ENCODE results near the gene ACSF3. TPM values are rescaled to one million over a fixed set of nuclear protein-coding genes. Genes with fewer than 3 reads are reported as not detected.

ACSF3 gene
- total RNA-seq, 2 donors from 2014 or later, result 24.1 to 41.7 TPM

DNA sequence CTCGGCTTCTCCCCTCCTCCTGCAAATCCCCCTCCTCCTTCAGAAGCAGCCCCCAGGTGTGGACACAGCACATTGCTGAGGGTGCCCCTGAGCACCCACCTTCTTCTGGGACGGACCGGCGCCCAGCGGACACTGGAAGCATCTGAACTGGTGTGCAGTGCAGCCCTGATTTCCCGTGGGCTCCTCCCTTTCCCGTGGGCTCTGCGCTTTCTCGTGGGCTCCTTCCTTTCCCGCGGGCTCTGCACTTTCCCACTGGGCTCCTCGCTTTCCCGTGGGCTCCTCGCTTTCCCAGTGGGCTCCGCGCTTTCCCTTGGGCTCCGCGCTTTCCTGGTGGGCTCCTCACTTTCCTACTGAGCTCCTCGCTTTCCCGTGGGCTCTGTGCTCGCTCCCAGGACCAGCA lies 32.6 kb upstream of the ACSF3 start:
- Histone ChIP-seq H3K9me3 (no peaks in the 10 kb centered on the region), H3K4me1 (ENCODE audit: control insufficient read depth in 1 of 2, low read depth in 2 of 2) (no peaks in the 10 kb centered on the region), H3K36me3 (no peaks in the 10 kb centered on the region), H3K4me3 (no peak overlapping the region), H3K27me3 (replicated peaks; ENCODE audit: insufficient read depth) (no peaks in the 10 kb centered on the region), H3K27ac (no peak overlapping the region)
- no peak for DNase-seq (ENCODE audit: low spot score)
- no peak for ATAC-seq (ENCODE audit: insufficient number of reproducible peaks, low FRiP score, low read depth)
- TF ChIP-seq, protein P1, sequence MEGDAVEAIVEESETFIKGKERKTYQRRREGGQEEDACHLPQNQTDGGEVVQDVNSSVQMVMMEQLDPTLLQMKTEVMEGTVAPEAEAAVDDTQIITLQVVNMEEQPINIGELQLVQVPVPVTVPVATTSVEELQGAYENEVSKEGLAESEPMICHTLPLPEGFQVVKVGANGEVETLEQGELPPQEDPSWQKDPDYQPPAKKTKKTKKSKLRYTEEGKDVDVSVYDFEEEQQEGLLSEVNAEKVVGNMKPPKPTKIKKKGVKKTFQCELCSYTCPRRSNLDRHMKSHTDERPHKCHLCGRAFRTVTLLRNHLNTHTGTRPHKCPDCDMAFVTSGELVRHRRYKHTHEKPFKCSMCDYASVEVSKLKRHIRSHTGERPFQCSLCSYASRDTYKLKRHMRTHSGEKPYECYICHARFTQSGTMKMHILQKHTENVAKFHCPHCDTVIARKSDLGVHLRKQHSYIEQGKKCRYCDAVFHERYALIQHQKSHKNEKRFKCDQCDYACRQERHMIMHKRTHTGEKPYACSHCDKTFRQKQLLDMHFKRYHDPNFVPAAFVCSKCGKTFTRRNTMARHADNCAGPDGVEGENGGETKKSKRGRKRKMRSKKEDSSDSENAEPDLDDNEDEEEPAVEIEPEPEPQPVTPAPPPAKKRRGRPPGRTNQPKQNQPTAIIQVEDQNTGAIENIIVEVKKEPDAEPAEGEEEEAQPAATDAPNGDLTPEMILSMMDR (IDR thresholded peaks at IDR 0.05), result no peak

DNA sequence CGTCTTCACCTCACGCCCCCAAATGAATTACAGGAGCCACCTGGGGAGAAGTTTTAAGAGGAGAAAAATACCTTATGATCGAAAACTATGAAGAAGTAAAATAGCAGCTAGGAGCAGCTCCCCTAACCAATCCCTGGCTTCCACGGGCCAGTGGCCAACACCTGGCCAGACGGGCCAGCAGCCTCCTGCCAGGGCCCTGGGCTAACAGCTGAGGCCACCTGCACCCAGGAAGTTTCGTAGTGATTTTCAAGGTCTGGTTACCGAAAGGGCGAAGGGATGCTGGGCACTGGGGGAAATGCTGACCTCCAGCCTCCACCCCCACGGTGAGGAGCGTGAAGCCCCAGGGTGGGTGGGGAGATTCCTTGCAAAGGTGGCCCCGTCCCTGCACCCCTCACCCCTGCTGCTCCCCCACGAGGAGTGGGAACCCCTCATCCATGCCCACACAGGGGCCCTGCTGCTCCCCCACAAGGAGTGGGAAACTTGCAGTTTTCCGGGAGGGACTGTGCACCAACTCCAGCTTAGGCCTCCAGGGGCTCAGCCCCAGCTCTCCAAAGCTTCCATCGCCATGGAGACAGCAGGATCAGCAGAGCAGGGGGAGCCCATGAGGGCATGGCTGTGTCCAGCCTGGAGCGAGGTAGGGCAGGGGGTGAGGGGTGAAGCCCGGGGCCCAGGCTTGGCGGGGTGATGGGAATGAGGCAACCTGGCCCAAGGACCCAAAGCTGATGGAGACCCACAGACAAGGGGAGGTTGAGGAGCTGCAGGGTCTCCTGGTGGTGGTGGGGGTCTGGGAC lies 31.9 kb upstream of the ACSF3 start:
- Histone ChIP-seq H3K36me3 (no peaks in the 10 kb centered on the region), H3K27me3 (replicated peaks; ENCODE audit: insufficient read depth) (no peaks in the 10 kb centered on the region), H3K9me3 (no peaks in the 10 kb centered on the region), H3K4me1 (ENCODE audit: control insufficient read depth in 1 of 2, low read depth in 2 of 2) (no peaks in the 10 kb centered on the region), H3K4me3 (no peak overlapping the region), H3K27ac (no peak overlapping the region)
- ATAC-seq (ENCODE audit: insufficient number of reproducible peaks, low FRiP score, low read depth), result no peak
- no peak for DNase-seq (ENCODE audit: low spot score)
- TF ChIP-seq, protein P1 (IDR thresholded peaks at IDR 0.05), result no peak

DNA sequence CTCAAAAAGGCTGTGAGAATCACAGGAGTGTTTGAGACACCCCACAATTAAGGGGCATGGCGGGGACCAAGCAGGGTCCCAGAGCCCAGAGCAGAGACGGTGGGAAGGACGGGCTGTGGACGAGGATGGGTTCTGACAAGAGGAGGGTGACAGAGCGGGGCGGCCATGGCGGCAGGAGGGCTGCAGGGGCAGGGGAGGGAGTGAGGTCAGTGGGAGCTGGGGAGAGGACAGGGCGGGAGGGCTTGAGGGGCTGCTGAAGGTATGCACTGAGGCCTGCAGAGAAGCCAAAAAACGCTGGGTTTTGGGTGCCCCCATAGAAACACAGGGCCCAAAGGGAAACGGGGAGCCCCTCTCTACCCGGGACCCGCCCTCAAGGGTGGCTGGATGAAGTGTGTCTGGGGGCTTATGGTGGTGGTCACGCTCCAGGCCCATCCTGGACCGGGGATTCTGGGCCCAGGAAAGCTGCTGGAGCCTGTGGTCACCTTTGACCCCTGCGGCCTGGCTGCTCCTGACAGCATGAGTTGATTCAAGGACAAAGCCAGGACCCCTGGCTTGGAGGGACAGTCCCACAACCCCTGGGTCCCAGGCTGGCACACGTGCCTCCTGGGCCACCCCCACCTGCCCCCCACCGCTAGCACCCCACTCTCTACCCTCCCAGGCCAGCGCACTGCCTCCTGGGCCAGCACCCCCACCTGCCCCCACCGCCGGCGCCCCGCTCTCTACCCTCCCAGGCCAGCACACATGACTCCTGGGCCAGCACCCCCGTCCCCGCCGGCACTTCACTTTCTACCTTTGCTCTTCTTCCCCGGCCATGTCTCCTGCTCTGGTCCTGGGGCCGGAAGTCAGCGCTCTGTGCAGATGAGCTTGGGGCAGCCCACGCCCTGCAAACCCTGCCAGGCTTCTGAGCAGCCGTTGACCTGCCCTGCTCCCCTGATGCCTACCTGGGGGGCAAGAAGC lies 31.0 kb upstream of the ACSF3 start:
- Histone ChIP-seq H3K9me3 (no peaks in the 10 kb centered on the region), H3K4me3 (no peak overlapping the region), H3K27me3 (replicated peaks; ENCODE audit: insufficient read depth) (no peaks in the 10 kb centered on the region), H3K36me3 (no peaks in the 10 kb centered on the region), H3K27ac (no peak overlapping the region), H3K4me1 (ENCODE audit: control insufficient read depth in 1 of 2, low read depth in 2 of 2) (no peaks in the 10 kb centered on the region)
- ATAC-seq (ENCODE audit: insufficient number of reproducible peaks, low FRiP score, low read depth), result no peak
- TF ChIP-seq, protein P1 (IDR thresholded peaks at IDR 0.05), result no peak
- no peak for DNase-seq (ENCODE audit: low spot score)

DNA sequence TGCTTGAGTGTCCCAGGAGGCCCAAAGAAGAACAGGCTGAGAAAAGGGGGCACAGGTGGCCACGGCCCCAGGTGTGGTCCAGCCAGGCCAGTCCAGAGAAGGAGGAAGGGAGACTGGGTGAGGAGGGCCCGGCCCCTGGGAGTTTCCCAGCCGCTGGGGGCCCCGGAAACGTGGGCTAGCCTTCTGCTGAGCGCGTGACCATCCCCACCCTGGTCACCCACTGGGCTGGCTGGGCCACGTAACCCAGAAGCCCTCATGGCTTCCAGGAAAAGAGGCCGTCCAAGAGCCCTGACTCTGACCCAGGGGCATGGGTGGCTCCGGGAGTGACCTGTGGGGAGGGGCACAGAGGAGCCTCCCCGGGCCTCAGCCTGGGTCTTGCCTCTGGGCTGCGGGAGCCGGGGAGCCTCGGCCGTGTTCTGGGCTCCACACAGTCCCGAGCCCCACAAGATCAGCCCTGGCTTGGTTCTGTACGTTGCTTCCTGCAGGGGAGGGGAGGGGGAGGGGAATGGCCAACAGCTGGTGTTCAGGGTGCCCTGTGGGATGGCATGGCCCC lies 29.8 kb upstream of the ACSF3 start:
- H3K36me3 ChIP-seq, result no peaks in the 10 kb centered on the region
- no peak for ATAC-seq (ENCODE audit: insufficient number of reproducible peaks, low FRiP score, low read depth)
- no peak for DNase-seq (ENCODE audit: low spot score)
- TF ChIP-seq, protein P1 (IDR thresholded peaks at IDR 0.05), result no peak
- H3K27me3 ChIP-seq (replicated peaks; ENCODE audit: insufficient read depth), result no peaks in the 10 kb centered on the region
- no peaks in the 10 kb centered on the region for H3K4me1 ChIP-seq (ENCODE audit: control insufficient read depth in 1 of 2, low read depth in 2 of 2)
- no peak overlapping the region for H3K27ac ChIP-seq
- H3K4me3 ChIP-seq, result no peak overlapping the region
- H3K9me3 ChIP-seq, result no peaks in the 10 kb centered on the region

Measured in thoracic aorta (tissue), 2 donors.